ENCODE measurements around the gene HS1BP3. TPM values are rescaled to one million over a fixed set of nuclear protein-coding genes. Genes with fewer than 3 reads are reported as not detected.

HS1BP3 gene
- total and polyA plus RNA-seq, 2 of the 13 experiments (the other 11 are each of a cell fraction or from before 2014, with no cell fraction given): 15.2 to 22.0 TPM

DNA sequence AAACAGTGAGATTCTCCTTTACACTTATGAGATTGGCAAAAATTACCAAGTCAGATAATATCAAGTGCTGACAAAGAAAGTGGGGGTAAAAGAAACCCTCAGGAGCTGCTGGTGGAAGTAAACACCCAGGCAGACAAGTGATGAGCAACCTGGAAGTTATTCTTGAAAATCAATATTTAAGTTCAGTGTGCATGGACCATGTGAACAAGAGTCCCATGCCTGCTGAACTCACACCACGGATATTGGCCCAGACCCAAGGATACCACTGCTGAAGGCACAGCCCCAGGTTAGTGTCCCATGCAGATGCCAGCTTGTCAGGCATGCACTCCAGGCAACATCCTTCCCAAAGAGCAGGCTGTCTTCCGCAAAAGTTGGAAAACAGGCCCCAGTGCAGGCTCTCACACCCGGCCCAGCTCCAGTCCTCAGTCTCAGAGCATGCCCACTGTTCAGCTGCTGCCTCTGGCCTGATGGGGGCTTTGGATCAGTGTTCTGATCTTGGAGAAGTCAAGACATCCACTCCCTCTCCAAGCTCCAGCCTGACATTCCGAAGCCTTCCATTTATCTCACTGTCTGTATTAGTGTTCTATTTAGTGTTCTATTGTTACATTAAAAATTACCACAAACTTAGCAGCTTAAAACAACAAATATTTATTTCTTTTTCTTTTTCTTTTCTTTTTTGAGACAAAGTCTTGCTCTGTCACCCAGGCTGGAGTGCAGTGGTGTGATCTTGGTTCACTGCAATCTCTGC is 70.0 kb downstream of the HS1BP3 start (continued):
- TF ChIP-seq, protein P1, sequence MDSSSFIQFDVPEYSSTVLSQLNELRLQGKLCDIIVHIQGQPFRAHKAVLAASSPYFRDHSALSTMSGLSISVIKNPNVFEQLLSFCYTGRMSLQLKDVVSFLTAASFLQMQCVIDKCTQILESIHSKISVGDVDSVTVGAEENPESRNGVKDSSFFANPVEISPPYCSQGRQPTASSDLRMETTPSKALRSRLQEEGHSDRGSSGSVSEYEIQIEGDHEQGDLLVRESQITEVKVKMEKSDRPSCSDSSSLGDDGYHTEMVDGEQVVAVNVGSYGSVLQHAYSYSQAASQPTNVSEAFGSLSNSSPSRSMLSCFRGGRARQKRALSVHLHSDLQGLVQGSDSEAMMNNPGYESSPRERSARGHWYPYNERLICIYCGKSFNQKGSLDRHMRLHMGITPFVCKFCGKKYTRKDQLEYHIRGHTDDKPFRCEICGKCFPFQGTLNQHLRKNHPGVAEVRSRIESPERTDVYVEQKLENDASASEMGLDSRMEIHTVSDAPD (CRISPR knock-in tag; IDR thresholded peaks at IDR 0.05): no peak
- TF ChIP-seq USF2 (IDR thresholded peaks at IDR 0.05; ENCODE audit: low read depth, low read length) (peak; percentile 41; the same call in 1 of the 2 replicates), USF2 (CRISPR knock-in tag; IDR thresholded peaks at IDR 0.05; ENCODE audit: borderline replicate concordance) (no peak), ZFP90 (CRISPR knock-in tag; IDR thresholded peaks at IDR 0.05; ENCODE audit: borderline replicate concordance) (no peak), TBL1XR1 (IDR thresholded peaks at IDR 0.05; ENCODE audit: borderline replicate concordance, low read length, partially characterized antibody) (peak; percentile 77), ZNF644 (CRISPR knock-in tag; IDR thresholded peaks at IDR 0.05; ENCODE audit: low read depth) (peak; percentile 86), FOSL2 (CRISPR knock-in tag; IDR thresholded peaks at IDR 0.05) (peak; percentile 98), MYPOP (CRISPR knock-in tag; IDR thresholded peaks at IDR 0.05) (no peak), ZNF333 (CRISPR knock-in tag; IDR thresholded peaks at IDR 0.05; ENCODE audit: borderline replicate concordance) (0 out of 2 replicates have a peak, but pooled peaks have one; percentile 71), ZNF501 (CRISPR knock-in tag; IDR thresholded peaks at IDR 0.05) (no peak), REL (CRISPR knock-in tag; conservative IDR thresholded peaks at IDR 0.05) (no peak), MTA1 (CRISPR knock-in tag; IDR thresholded peaks at IDR 0.05; ENCODE audit: borderline replicate concordance) (peak; percentile 74; the same call in 1 of the 2 replicates), SIN3B (IDR thresholded peaks at IDR 0.05; ENCODE audit: low read length) (no peak), ZNF879 (CRISPR knock-in tag; IDR thresholded peaks at IDR 0.05) (no peak), ZNF124 (CRISPR knock-in tag; IDR thresholded peaks at IDR 0.05) (peak; percentile 88; the same call in 1 of the 2 replicates), HIVEP1 (CRISPR knock-in tag; IDR thresholded peaks at IDR 0.05) (peak; percentile 82; the same call in 1 of the 2 replicates), SMAD3 (CRISPR knock-in tag; IDR thresholded peaks at IDR 0.05) (peak; percentile 86)
- TF ChIP-seq, protein P2, sequence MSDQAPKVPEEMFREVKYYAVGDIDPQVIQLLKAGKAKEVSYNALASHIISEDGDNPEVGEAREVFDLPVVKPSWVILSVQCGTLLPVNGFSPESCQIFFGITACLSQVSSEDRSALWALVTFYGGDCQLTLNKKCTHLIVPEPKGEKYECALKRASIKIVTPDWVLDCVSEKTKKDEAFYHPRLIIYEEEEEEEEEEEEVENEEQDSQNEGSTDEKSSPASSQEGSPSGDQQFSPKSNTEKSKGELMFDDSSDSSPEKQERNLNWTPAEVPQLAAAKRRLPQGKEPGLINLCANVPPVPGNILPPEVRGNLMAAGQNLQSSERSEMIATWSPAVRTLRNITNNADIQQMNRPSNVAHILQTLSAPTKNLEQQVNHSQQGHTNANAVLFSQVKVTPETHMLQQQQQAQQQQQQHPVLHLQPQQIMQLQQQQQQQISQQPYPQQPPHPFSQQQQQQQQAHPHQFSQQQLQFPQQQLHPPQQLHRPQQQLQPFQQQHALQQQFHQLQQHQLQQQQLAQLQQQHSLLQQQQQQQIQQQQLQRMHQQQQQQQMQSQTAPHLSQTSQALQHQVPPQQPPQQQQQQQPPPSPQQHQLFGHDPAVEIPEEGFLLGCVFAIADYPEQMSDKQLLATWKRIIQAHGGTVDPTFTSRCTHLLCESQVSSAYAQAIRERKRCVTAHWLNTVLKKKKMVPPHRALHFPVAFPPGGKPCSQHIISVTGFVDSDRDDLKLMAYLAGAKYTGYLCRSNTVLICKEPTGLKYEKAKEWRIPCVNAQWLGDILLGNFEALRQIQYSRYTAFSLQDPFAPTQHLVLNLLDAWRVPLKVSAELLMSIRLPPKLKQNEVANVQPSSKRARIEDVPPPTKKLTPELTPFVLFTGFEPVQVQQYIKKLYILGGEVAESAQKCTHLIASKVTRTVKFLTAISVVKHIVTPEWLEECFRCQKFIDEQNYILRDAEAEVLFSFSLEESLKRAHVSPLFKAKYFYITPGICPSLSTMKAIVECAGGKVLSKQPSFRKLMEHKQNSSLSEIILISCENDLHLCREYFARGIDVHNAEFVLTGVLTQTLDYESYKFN (CRISPR knock-in tag; conservative IDR thresholded peaks at IDR 0.05): peak; percentile 92

Measured in HepG2 (cell line).